Neural cell (in vitro differentiated cells): ENCODE measurements around the gene STXBP5.

Source experiments
- EP300 ChIP-seq: fragments of 450-650 bp; conservative IDR thresholded peaks from 2 replicates; pipeline ENCODE4 v1.6.1; 2014; ENCODE audit warnings: antibody characterized with exemption, mild to moderate bottlenecking, moderate library complexity; ENCODE audit not compliant: poor library complexity, severe bottlenecking
- POLR2AphosphoS5 ChIP-seq: IDR thresholded peaks from 2 replicates; pipeline ENCODE4 v1.6.1; 2012
- REST ChIP-seq: IDR thresholded peaks from 2 replicates; pipeline ENCODE4 v1.6.1; 2012; ENCODE audit warnings: borderline replicate concordance
- TAF1 ChIP-seq: IDR thresholded peaks from 2 replicates; pipeline ENCODE4 v1.6.1; 2012; ENCODE audit warnings: low read depth

- TF ChIP-seq REST (peak; percentile 86), TAF1 (peak; percentile 67), EP300 (peak; percentile 24), POLR2AphosphoS5 (peak; percentile 93)
Observed at GRCh38 chr6:147202516-147203310, 1.5 kb upstream of the STXBP5 start.
